ENCODE results near the gene ARRDC2. TPM values are rescaled to one million over a fixed set of nuclear protein-coding genes. Genes with fewer than 3 reads are reported as not detected.
"Not testable (repeated sequence)": the region's sequence is repeated elsewhere in the genome, so short reads cannot be mapped to it uniquely, and the experiment has no call there.

Gene ARRDC2
- total and polyA plus RNA-seq, 4 donors = 19.4 to 62.2 (median 48.8) TPM

DNA sequence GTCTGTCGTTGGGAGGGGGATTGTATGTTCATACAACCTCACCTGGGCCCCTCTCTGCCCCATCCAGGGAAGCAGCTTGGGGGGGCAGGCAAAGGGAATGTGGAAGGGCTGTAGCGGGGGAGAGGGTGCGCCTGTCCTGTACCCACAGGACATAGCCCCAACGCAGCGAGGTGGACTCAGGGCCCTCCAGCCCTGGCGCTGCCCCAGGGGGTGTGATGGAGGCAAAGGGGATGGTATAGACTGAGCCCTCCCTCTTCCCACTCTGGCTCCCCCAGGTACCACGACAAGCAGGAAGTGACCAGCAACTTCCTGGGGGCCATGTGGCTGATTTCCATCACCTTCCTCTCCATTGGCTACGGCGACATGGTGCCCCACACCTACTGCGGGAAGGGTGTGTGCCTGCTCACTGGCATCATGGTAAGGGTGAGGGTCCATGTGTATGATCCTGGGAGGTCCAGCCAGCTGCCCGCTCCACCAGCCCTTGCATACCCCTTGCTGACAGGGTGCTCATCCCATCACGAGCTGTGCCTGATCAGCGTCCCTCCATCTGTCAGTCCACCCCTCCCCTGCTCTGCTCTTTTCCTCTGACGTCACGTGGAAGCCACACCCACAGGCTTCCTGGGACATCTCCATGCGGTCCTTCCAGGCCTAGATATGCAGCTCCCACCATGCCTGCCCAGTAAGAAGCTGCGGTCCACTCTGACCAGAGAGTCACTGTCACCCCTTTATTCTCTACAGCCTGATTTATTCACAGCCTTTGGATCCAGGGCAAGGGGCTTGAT lies 22.7 kb upstream of the ARRDC2 start:
- ATAC-seq (ENCODE audit: insufficient read depth, low FRiP score) = no peak
- Histone ChIP-seq H3K4me1 (ENCODE audit: control insufficient read depth in 5 of 5, insufficient read depth in 5 of 5, low read length in 5 of 5) (no peaks in the 10 kb centered on the region), H3K4me3 (no peak overlapping the region), H3K36me3 (ENCODE audit: control insufficient read depth in 4 of 4, insufficient read depth in 4 of 4, low read length in 4 of 4) (no peaks in the 10 kb centered on the region), H3K27me3 (ENCODE audit: control insufficient read depth in 3 of 3, insufficient read depth in 3 of 3, low read length in 2 of 3) (no peaks in the 10 kb centered on the region), H3K9ac (ENCODE audit: insufficient read depth in 1 of 2, low read length in 2 of 2) (no peak overlapping the region), H3K9me3 (ENCODE audit: control insufficient read depth in 4 of 4, insufficient read depth in 3 of 4, low read length in 3 of 4) (peaks cover 0 to 6% (median 0%) of the 10 kb centered on the region in 4 donors), H3K27ac (ENCODE audit: low read depth in 1 of 2, low read length in 1 of 2) (no peak overlapping the region)
- TF ChIP-seq, protein P1, sequence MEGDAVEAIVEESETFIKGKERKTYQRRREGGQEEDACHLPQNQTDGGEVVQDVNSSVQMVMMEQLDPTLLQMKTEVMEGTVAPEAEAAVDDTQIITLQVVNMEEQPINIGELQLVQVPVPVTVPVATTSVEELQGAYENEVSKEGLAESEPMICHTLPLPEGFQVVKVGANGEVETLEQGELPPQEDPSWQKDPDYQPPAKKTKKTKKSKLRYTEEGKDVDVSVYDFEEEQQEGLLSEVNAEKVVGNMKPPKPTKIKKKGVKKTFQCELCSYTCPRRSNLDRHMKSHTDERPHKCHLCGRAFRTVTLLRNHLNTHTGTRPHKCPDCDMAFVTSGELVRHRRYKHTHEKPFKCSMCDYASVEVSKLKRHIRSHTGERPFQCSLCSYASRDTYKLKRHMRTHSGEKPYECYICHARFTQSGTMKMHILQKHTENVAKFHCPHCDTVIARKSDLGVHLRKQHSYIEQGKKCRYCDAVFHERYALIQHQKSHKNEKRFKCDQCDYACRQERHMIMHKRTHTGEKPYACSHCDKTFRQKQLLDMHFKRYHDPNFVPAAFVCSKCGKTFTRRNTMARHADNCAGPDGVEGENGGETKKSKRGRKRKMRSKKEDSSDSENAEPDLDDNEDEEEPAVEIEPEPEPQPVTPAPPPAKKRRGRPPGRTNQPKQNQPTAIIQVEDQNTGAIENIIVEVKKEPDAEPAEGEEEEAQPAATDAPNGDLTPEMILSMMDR (IDR thresholded peaks at IDR 0.05; ENCODE audit: control extremely low read depth, extremely low read depth) = no peak
- WGBS, 2 donors = 73 to 79% methylated on average over 17 of the region's 17 CpGs
- no peak for DNase-seq

DNA sequence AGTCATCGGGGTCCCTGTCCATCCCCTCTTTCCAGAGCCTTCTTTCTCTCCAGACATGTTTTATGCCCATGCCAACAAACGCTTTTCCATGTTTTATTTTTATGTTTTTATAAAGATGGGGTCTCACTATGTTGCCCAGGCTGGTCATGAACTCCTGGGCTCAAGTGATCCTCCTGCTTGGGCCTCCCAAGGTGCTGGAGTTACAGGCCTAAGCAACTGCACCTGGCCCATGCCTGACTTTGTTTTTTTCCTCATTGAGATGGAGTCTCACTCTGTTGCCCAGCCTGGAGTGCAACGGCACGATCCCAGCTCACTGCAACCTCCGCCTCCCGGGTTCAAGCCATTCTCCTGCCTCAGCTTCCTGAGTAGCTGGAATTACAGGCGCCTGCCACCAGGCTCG lies 21.4 kb upstream of the ARRDC2 start:
- WGBS, 2 donors = 81 to 87% methylated on average over 8 of the region's 8 CpGs
- H3K4me1 ChIP-seq (ENCODE audit: control insufficient read depth in 5 of 5, insufficient read depth in 5 of 5, low read length in 5 of 5); H3K27me3 ChIP-seq (ENCODE audit: control insufficient read depth in 3 of 3, insufficient read depth in 3 of 3, low read length in 2 of 3); H3K4me3 ChIP-seq; H3K27ac ChIP-seq (ENCODE audit: low read depth in 1 of 2, low read length in 1 of 2); DNase-seq; H3K9me3 ChIP-seq (ENCODE audit: control insufficient read depth in 4 of 4, insufficient read depth in 3 of 4, low read length in 3 of 4); H3K36me3 ChIP-seq (ENCODE audit: control insufficient read depth in 4 of 4, insufficient read depth in 4 of 4, low read length in 4 of 4); H3K9ac ChIP-seq (ENCODE audit: insufficient read depth in 1 of 2, low read length in 2 of 2); ATAC-seq (ENCODE audit: insufficient read depth, low FRiP score): not testable (repeated sequence)

DNA sequence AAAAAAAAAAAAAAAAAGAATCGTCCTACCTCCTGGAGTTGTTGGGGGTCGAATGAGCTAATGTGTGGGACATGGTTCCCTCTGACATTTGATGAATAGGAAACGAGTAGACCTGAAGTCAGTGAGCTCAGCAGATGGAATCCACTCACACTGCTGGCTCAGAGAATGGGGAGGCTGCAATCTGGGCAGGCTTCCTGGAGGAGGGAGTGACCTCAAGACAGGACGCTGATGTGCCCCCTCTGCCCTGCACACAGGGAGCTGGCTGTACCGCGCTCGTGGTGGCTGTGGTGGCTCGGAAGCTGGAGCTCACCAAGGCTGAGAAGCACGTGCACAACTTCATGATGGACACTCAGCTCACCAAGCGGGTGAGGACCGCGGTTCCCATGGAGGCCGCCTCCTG lies 19.8 kb upstream of the ARRDC2 start:
- H3K4me1 ChIP-seq (ENCODE audit: control insufficient read depth in 5 of 5, insufficient read depth in 5 of 5, low read length in 5 of 5) = no peaks in the 10 kb centered on the region
- TF ChIP-seq, protein P1 (IDR thresholded peaks at IDR 0.05; ENCODE audit: control extremely low read depth, extremely low read depth) = no peak
- DNase-seq (no peak), ATAC-seq (ENCODE audit: insufficient read depth, low FRiP score) (no peak)
- no peaks in the 10 kb centered on the region for H3K36me3 ChIP-seq (ENCODE audit: control insufficient read depth in 4 of 4, insufficient read depth in 4 of 4, low read length in 4 of 4)
- no peak overlapping the region for H3K4me3 ChIP-seq
- H3K9ac ChIP-seq (ENCODE audit: insufficient read depth in 1 of 2, low read length in 2 of 2) = no peak overlapping the region
- 92 to 97% methylated on average over 13 of the region's 13 CpGs for WGBS, 2 donors
- peaks cover 0 to 3% (median 0%) of the 10 kb centered on the region in 4 donors for H3K9me3 ChIP-seq (ENCODE audit: control insufficient read depth in 4 of 4, insufficient read depth in 3 of 4, low read length in 3 of 4)
- H3K27me3 ChIP-seq (ENCODE audit: control insufficient read depth in 3 of 3, insufficient read depth in 3 of 3, low read length in 2 of 3) = no peaks in the 10 kb centered on the region
- H3K27ac ChIP-seq (ENCODE audit: low read depth in 1 of 2, low read length in 1 of 2) = no peak overlapping the region

DNA sequence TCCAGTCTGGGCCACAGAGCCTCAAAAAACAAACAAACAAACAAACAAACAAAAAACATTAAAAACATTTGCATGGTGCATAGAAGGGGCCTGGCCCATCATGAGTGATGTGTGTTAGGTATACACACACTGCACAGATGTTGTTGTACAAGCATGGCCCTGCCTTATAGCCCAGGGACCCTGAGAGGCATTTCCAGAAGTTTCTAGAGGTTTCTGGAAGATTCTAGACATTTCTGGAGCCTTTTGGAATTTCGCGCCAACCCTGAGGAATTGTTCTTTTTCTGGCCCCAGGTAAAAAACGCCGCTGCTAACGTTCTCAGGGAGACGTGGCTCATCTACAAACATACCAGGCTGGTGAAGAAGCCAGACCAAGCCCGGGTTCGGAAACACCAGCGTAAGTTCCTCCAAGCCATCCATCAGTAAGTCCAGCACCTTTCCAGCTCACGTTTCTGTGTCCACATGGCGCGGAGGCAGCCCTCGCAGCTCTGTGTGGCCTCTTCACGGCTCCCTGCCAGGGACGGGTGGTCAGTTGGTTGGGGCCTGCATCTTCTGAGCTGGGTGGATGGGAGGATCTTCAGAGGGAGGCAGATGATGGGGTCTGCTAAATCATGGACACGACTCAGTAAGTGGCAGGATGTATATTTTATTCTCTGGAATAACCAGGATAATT lies 18.4 kb upstream of the ARRDC2 start:
- TF ChIP-seq, protein P1 (IDR thresholded peaks at IDR 0.05; ENCODE audit: control extremely low read depth, extremely low read depth) = no peak
- no peak overlapping the region for H3K27ac ChIP-seq (ENCODE audit: low read depth in 1 of 2, low read length in 1 of 2)
- no peaks in the 10 kb centered on the region for H3K36me3 ChIP-seq (ENCODE audit: control insufficient read depth in 4 of 4, insufficient read depth in 4 of 4, low read length in 4 of 4)
- ATAC-seq (ENCODE audit: insufficient read depth, low FRiP score) = no peak
- H3K4me1 ChIP-seq (ENCODE audit: control insufficient read depth in 5 of 5, insufficient read depth in 5 of 5, low read length in 5 of 5) = no peaks in the 10 kb centered on the region
- no peak overlapping the region for H3K4me3 ChIP-seq
- H3K9me3 ChIP-seq (ENCODE audit: control insufficient read depth in 4 of 4, insufficient read depth in 3 of 4, low read length in 3 of 4) = peaks cover 0 to 3% (median 0%) of the 10 kb centered on the region in 4 donors
- 91 to 95% methylated on average over 16 of the region's 16 CpGs for WGBS, 2 donors
- no peaks in the 10 kb centered on the region for H3K27me3 ChIP-seq (ENCODE audit: control insufficient read depth in 3 of 3, insufficient read depth in 3 of 3, low read length in 2 of 3)
- no peak for DNase-seq
- H3K9ac ChIP-seq (ENCODE audit: insufficient read depth in 1 of 2, low read length in 2 of 2) = no peak overlapping the region
